Stimulated activated CD8-positive, alpha-beta memory T cell treated with anti-CD3 and anti-CD28 coated beads, Interleukin-12 subunit alpha, Interleukin-12 subunit beta, amount 100 ng/mL, for 4 hours (primary cell): ENCODE measurements around the gene ASF1A.
"Not testable (repeated sequence)": the region's sequence is repeated elsewhere in the genome, so short reads cannot be mapped to it uniquely, and the experiment has no call there.

ENCODE experiments used
- DNase-seq: peaks from one replicate; pipeline ENCODE4 v3.0.0-alpha.2; 2020; ENCODE audit warnings: low read depth

Gene ASF1A

DNA sequence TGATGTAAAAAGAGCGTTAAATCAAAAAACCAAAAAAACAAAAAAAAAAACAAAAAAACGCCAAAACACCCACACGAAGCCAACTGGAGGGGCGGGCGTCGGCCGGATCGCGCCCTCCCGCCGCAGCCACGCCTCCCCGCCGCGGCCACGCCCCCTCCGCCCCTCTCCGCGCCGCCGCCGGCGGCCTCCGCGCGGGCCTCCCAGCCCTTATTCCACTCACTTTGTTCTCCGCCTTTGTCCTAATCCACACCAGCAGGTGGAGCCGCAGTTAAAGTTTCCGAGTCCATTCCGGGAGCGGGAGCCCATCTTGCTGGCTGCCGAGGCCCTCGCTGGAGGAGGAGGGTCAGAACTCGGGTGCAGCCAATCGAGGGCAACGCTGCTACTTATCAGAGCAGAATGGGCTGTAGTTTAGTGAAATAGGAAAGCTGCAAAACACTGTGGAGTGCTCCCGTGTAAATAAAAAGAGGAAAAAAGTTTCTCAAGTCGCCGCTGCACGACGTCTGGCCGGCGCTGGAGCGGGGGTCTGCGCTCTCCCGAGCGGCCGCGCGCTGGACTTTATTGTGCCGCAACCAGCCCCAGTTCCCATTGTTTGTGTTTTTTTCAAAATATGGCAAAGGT, at the start of gene ASF1A:
TSS of gene ASF1A (plus strand) at position 346 of the 618 bp plus-strand sequence. CDS start at position 608, 262 bp downstream.
- peak; percentile 87 for DNase-seq

DNA sequence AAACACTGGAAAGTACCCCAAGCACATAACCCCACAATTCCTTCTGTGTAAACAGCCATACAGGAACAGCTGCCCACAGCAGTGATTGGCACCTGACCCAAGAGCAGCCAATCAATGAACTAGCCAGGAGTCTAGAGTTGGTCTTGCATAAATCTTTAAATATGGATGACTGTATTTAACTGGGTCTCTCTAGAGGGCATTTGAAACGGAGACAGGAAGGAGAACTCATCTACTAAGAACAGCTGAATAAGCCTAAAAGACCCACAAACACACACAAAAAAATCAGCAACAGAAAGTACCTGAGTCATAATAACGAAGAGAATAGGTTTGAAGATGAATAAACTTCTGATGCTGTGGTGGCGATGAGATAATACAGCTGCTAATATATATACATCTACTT, 49.0 kb upstream of the ASF1A start:
- DNase-seq = no peak

DNA sequence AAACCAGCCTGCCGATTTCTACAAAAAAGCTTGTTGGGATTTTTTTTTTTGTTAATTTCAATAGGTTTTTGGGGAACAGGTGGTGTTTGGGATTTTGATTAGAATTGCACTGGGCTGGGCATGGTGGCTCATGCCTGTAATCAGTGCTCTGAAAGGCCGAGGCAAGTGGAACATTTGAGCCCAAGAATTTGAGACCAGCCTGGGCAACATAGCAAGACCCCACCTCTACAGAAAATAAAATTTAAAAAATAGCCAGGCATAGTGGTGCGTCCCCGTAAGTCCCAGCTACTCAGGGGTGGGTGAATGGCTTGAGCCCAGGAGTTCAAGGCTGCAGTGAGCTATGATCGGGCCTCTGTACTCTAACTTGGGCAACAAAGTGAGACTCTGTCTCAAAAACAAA, 40.5 kb upstream of the ASF1A start:
- DNase-seq = no peak

DNA sequence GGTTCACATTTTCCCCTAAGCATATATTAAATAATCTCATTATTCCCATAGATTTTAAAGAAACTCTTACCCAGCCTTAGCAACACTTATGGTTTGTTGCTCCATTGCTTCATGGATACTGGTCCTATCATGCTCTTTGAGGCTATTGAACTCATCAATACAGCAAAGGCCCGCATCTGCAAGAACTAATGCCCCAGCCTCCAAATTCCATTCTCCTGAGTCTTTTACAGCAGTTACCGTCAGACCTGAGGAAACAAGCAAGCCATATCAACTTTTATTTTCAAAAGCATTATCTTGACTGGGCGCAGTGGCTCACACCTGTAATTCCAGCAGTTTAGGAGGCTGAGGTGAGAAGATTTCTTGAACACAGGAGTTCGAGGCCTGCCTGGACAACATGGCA, 37.7 kb upstream of the ASF1A start:
- no peak for DNase-seq

DNA sequence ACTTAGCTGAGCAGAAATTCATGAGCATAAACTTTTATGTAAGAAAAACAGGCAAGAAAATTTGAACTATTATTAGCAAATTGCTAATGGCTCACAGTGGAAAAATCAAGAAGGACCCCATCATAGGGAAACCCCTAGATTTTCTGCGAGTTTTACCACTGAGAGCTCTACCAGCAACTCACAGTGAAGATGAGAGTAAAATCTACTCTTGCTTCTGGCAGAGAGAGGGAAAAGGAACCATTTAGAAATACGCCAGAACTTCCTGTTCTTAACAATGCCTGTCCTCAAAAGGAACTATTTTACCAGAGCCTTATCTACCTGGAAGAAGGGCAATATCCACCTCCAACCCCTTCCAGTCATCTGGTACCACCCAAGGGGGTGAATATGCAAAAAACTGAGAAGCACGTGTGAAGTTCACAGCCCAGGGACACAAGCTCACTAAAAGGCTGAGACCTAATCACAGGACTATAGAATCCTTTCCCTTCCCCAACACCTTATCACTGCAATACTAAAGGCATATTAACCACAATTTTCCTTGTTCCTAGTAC, 34.4 kb upstream of the ASF1A start:
- no peak for DNase-seq

DNA sequence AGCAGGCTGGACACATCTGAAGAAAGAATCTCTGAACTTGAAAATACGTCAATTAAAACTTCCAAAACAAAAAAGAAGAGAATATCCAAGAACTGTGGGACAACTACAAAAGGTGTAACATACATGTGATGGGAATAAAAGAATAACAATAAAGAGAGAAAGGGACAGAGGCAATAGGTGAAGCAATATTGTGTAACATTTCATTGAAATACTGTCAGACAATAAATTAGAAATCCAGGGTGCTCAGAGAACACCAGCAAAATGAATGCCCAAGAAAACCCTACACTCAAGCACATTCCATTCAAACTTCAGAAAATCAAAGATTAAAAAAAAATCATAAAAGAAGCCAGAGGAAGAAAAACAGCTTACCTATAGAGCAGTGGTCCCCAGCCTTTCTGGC, 33.6 kb upstream of the ASF1A start:
- no peak for DNase-seq

DNA sequence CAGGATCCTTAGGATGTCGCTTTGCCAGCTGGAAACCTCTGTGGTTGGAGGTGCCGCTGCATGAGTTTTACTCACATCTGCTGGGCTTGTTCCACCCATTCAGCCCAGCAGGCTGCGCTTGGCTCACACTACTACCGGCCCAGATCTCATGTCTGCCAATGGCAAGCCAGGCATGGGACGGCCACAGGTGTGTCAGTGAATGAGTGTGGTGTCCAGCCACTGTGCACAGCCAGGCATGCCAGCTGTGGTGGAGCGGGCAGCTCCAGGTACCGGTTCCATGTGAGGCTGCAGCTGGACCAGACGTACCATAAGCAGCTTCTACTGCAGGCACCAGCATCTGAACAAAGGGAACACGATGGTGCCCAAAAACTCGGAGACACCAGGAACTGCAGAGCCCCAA, 33.1 kb upstream of the ASF1A start:
- no peak for DNase-seq

DNA sequence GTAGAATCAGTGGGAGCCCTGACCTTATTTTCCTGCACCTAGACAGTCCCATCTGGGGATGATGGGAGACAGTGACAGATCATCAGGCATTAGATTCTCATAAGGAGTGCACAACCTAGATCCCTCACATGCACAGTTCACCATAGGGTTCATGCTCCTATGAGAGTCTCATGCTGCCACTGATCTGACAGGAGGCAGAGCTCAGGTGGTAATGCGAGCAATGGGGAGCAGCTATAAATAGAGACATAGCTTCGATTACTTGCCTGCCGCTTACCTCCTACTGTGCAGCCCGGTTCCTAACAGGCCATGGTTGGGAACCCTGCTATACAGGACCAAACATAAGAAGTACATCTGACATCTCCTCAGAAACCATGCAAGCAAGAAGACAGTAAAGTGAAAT, 31.5 kb upstream of the ASF1A start:
- DNase-seq = no peak

DNA sequence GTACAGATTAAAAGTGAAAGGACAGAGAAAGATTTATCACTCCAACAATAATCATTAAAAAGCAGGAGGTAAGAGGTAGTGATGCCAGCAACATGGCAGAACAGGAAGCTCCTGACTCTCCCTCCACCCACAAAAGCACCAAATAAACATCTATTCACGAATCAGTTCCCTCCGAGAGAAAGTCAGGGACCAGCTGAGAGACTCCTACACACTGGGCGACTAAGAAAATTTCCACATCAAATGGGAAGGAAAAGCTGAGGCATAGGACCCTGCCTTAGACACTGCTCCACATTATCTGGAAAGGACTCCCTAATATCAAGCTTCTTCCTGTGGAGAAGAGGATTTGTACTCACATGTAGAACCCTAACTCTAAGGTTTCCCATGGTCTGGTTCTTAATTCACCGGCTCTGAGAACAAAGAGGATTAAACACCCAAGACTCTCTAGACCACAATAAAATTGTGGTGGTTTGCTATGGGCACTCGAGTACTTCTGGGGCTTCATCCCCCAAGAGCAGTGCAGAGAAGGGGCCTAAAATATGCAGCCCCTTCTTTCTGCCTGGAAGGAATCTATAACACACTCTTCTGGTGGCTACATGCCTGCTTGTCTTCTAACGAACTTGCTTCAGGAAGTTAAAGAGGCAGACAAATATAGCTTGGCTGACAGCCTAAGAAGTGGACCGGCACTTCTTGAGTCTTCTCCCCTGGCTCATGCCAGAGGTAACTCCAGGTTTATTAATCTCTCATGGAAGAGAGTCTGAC, 29.4 kb upstream of the ASF1A start:
- DNase-seq = no peak

DNA sequence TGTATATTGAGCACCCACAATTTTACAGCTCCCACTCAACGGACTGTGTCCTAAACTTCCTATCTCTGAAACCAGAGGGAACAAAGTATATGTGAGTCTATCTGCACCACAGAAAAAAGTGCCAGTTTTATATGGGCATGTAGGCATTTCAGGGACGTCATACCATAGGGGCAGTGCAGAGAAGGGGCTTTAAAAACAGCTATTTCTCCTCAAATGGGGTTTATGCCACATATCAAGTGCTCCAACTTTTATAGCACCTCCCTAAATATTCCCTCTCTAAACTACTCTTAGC, 28.9 kb upstream of the ASF1A start:
- no peak for DNase-seq

DNA sequence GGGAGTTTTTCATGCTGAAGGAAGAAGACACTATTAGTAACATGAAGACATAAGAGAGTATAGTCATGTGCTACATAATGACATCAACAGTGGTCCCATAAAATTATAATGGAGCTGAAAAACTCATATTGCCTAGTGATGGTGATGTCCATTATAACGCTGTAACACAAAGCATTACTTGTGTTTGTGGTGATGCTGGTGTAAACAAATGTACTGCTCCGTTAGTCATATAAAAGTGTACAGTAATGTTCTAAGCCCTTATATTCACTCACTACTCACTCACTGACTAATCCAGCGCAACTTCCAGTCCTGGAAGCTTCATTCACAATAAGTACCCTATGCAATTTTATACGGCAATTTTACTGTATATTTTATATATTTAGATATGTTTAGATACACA, 26.8 kb upstream of the ASF1A start:
- no peak for DNase-seq

DNA sequence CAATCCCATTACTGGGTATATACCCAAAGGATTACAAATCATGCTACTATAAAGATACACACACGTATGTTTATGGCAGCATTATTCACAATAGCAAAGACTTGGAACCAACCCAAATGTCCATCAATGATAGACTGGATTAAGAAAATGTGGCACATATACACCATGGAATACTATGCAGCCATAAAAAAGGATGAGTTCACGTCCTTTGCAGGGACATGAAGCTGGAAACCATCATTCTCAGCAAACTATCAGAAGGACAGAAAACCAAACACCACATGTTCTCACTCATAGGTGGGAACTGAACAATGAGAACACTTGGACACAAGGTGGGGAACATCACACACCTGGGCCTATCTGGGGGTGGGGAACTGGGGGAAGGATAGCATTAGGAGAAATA, 25.1 kb upstream of the ASF1A start:
- DNase-seq = not testable (repeated sequence)

DNA sequence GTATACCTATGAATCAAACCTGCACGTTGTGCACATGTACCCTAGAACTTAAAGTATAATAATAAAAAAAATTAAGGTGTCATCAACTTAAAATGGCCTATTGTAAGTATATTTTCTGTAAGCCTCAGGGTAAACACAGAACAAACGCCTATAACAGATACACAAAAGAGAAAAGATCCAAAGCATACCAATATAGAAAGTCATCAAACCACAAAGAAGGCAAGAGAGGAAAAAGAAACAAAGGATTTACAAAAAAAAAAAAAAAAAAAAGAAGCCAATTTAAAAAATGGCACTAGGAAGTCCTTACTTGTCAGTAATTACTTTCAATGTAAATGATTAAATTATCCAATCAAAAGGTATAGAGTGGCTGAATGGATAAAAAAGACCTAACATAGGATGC, 24.6 kb upstream of the ASF1A start:
- no peak for DNase-seq

DNA sequence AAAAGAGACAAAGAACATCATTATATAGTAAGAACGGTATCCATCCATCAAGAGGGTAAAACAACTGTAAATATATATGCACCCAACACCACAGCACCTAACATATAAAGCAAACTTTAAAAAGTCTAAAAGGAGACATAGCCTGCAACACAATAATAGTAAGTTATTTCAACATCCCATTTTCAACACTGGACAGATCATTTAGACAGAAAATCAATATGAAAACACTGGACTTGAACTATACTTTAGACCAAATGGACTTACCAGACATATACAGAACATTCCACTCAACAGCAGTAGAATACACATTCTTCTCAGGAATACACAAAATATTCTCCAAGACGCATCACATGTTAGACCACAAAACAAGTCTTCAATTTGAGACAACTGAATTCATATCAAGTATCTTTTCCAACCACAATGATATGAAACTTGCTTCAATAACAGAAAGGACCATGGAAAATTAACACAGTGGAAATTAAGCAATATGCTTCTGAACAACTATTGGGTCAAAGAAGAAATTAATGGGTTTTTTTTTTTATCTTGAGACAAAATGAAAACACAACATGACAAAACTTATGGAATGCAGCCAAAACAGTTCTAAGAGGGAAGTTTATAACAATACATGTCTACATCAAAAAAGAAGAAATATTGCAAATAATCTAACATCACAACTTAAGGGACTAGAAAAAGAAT, 23.9 kb upstream of the ASF1A start:
- DNase-seq = no peak

DNA sequence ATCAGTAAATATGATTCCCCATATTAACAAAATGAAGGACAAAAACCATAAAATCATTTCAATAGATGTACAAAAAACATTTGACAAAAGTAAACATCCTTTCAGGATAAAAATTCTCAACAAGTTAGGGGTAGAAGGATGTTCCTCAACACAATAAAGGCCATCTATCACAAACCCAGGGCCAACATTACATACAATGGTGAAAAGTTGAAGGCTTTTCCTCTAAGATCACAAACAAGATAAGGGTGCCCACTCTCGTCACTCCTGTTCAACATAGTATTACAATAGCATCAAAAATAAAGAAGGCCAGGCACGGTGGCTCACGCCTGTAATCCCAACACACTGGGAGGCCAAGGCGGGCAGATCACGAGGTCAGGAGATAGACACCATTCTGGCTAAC, 22.6 kb upstream of the ASF1A start:
- no peak for DNase-seq

DNA sequence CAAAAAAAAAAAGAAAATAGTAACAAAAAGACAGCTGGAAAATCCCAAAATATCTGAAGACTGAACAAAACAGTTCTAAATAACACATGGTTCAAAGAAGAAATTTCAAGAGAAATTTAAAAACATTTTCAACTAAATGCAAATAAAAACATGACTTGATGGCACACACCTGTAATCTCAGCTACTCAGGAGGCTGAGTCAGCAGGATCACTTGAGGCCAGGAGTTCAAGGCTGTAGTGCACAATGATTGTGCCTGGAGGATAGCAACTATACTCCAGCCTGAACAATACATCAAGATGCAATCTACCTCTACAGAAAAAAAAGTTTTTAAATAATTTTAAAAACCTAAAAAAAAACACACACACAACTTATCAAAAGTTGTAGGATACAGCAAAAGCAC, 21.6 kb upstream of the ASF1A start:
- no peak for DNase-seq

DNA sequence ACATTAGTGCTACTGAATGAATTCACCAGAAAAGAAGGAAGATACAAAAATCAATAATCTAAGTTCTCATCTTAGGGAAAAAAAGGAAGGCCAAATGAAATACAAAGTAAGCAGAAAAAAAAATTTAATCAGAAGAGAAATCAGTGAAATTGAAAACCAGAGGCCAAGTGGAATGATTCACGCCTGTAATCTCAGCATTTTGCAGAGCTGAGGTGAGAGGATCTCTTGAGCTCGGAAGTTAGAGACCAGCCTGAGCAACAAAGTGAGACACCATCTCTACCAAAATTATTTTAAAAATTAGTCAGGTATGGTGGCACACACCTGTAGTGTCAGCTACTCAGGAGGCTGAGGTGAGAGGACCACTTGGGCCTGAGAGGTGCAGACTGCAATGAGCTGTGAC, 21.2 kb upstream of the ASF1A start:
- DNase-seq = no peak

DNA sequence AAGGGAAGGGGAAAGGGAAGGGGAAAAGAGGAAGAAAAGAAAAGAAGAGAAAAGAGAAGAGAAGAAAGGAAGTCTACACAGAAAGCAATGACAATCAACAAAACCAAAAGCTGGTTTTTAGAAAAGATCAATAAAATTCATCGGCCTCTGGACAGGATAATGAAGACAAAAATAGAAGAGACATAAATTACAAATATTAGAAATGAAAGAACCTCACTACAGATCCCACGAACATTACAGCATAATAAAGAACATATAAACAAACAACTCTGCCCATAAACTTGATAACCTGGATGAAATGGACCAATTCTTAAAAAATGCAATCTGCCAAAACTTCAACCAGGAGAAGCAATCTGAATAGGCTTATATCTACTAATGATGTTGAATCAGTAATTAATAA, 20.7 kb upstream of the ASF1A start:
- DNase-seq = no peak

DNA sequence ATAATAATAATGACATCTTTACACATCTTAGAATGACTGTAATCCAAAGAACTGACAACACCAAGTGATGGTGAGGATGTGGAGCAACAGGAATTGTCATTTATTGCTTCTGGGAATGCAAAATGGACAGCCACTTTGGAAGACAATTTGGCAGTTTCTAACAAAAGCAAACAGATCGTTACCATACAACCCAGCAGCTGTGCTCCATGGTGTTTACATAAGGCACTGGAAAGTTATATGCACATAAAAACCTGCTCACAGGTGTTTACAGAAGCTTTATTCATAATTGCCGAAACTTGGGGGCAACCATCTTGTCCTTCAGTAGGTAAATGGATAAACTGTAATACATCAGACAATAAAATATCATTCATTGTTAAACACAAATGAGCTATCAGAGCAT, 18.3 kb upstream of the ASF1A start:
- no peak for DNase-seq

DNA sequence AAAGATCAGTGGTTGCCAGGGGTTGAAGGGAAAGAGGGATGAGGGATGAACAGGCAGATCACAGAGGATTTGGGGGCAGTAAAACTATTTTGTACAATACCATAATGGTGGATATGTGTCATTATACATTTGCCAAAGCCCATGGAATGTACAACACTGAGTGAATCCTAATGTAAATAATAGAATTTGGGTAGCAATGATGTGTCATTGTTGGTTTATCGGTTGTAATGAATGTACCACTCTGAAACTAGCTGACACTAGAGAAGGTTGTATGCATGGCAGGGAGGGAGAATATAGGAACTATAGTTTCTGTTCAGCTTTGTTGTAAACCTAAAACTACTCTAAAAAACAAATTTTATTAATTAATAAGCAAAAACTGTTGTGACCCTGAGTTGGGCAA, 17.8 kb upstream of the ASF1A start:
- no peak for DNase-seq

DNA sequence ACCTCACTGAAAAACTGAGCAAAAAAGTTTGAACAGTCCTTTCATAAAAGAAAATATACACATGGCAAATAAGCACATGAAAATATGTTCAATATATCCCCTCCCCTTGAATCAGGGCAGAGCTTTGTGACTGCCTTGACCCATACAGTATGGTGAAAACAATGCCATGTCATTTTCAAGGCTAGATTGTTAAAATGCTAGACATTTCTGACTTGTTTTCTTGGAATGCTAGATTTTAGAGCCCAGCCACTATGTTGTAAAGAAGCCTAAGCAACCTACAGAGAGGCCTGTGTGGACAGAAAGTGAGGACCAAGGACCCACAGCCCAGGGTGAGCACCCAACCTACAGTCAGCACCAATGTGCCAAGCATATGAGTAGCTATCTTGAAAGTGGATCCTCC, 17.1 kb upstream of the ASF1A start:
- no peak for DNase-seq

DNA sequence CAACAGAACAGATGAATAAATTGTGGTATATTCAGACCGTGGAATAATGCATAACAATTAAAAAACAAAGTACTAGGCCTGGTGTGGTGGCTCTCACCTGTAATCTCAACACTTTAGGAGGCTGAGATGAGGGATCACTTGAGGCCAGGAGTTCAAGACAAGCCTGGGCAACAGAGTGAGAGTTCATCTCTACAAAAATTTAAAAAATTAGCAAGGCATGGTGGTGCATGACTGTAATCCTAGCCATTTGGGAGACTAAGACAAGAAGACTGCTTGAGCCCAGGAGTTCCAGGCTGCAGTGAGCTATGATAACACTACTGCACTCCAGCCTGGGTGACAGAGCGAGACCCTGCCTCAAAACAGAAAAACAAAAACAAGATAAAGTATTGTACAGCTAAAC, 16.1 kb upstream of the ASF1A start:
- DNase-seq = no peak
